GM12872 (cell line): Measurements from ENCODE around the gene PGM1.

ENCODE experiments used
- TF ChIP-seq, protein P1 (sequence below): IDR thresholded peaks from 3 replicates; pipeline ENCODE4 v1.5.1; 2011; ENCODE audit warnings: low read depth, mild to moderate bottlenecking, low read length, moderate library complexity; ENCODE audit not compliant: insufficient read depth

Gene PGM1

GRCh38 chr1:63688302-63688890 is 95.2 kb downstream of the PGM1 start:
- TF ChIP-seq, protein P1, sequence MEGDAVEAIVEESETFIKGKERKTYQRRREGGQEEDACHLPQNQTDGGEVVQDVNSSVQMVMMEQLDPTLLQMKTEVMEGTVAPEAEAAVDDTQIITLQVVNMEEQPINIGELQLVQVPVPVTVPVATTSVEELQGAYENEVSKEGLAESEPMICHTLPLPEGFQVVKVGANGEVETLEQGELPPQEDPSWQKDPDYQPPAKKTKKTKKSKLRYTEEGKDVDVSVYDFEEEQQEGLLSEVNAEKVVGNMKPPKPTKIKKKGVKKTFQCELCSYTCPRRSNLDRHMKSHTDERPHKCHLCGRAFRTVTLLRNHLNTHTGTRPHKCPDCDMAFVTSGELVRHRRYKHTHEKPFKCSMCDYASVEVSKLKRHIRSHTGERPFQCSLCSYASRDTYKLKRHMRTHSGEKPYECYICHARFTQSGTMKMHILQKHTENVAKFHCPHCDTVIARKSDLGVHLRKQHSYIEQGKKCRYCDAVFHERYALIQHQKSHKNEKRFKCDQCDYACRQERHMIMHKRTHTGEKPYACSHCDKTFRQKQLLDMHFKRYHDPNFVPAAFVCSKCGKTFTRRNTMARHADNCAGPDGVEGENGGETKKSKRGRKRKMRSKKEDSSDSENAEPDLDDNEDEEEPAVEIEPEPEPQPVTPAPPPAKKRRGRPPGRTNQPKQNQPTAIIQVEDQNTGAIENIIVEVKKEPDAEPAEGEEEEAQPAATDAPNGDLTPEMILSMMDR = no peak

- TF ChIP-seq, protein P1 = no peak
Measured at GRCh38 chr1:63690966-63691700, 97.9 kb downstream of the PGM1 start.

GRCh38 chr1:63691701-63692425 is 98.7 kb downstream of the PGM1 start:
- TF ChIP-seq, protein P1 = peak; percentile 80

GRCh38 chr1:63693944-63694571 is 100.8 kb downstream of the PGM1 start:
- TF ChIP-seq, protein P1 = no peak

DNA sequence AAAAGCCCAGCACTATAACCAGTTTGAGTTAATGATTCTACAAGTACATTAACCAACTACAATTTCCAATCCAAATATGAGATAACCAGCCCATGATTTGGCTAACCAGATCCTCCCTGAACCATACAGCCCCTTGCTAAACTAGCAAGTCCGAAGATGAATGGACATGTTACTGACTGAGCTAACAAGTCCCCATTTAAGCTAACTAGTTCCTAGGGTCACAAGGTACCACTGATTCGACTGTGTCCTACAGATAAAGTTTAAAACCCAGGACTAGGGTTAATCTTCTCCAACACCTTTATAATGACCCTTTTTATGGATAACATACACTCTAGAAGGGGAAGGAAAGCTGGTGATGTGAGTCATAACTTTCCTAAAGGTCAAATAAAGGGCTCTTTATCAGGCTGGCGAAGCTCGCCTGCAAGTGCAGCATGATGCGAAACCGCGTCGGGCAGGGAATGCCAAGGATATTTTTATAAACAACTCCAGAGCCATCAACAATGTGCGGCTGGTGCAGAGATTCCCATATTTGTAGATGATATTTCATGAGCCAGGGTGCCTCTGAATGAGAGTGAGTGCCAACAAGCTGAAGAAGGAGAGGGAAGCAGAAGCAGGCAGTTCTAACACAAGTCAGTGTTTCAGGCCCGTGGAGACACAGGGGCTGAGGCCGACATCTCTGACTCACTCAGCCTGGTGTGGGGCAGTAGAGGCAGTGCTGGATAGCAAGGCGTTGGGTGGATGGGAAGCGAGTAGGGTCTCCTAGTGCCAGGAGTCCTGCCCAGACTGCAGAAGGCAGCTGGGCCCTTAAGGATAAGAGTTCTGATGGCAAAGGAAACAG is 105.0 kb downstream of the PGM1 start:
- TF ChIP-seq, protein P1 = no peak

- TF ChIP-seq, protein P1 = no peak
Measured at GRCh38 chr1:63701187-63701586, 108.0 kb downstream of the PGM1 start.
